ENCODE measurements around the gene AUTS2. TPM values are rescaled to one million over a fixed set of nuclear protein-coding genes. Genes with fewer than 3 reads are reported as not detected.

Gene AUTS2
- 3.0 and 4.6 TPM in 2 replicates for total RNA-seq (2014; rRNA removed)
- 5.1 TPM for polyA plus RNA-seq (2012)

- DNase-seq (ENCODE audit: low read depth), result peak; percentile 43
Measured at GRCh38 chr7:69598081-69598486, at the start of gene AUTS2. AUTS2 (plus strand) TSS chr7:69598475; CDS start chr7:69599654, 1,179 bp downstream.

GRCh38 chr7:69550991-69551390, 47.3 kb upstream of the AUTS2 start:
- no peak for DNase-seq (ENCODE audit: low read depth)

GRCh38 chr7:69553190-69553589, 45.1 kb upstream of the AUTS2 start:
- no peak for DNase-seq (ENCODE audit: low read depth)

GRCh38 chr7:69561266-69561960, 36.9 kb upstream of the AUTS2 start:
- DNase-seq (ENCODE audit: low read depth), result no peak

GRCh38 chr7:69564454-69565417, 33.5 kb upstream of the AUTS2 start:
- no peak for DNase-seq (ENCODE audit: low read depth)

GRCh38 chr7:69567800-69568199, 30.5 kb upstream of the AUTS2 start:
- DNase-seq (ENCODE audit: low read depth), result no peak

- DNase-seq (ENCODE audit: low read depth), result no peak
Measured at GRCh38 chr7:69568266-69568665, 30.0 kb upstream of the AUTS2 start.

- no peak for DNase-seq (ENCODE audit: low read depth)
Measured at GRCh38 chr7:69575651-69576050, 22.6 kb upstream of the AUTS2 start.

- no peak for DNase-seq (ENCODE audit: low read depth)
Measured at GRCh38 chr7:69577221-69577620, 21.1 kb upstream of the AUTS2 start.

- DNase-seq (ENCODE audit: low read depth), result no peak
Measured at GRCh38 chr7:69585169-69585568, 13.1 kb upstream of the AUTS2 start.

GRCh38 chr7:69586321-69586720, 12.0 kb upstream of the AUTS2 start:
- no peak for DNase-seq (ENCODE audit: low read depth)

- no peak for DNase-seq (ENCODE audit: low read depth)
Measured at GRCh38 chr7:69588773-69589172, 9.5 kb upstream of the AUTS2 start.

GRCh38 chr7:69591805-69592204, 6.5 kb upstream of the AUTS2 start:
- no peak for DNase-seq (ENCODE audit: low read depth)

- no peak for DNase-seq (ENCODE audit: low read depth)
Measured at GRCh38 chr7:69593511-69593910, 4.8 kb upstream of the AUTS2 start.

GRCh38 chr7:69595415-69595814, 2.9 kb upstream of the AUTS2 start:
- DNase-seq (ENCODE audit: low read depth), result no peak

- DNase-seq (ENCODE audit: low read depth), result no peak
Measured at GRCh38 chr7:69596056-69596455, 2.2 kb upstream of the AUTS2 start.

GRCh38 chr7:69596723-69597277, 1.5 kb upstream of the AUTS2 start:
- no peak for DNase-seq (ENCODE audit: low read depth)

- DNase-seq (ENCODE audit: low read depth), result no peak
Measured at GRCh38 chr7:69597278-69598076, 798 bp upstream of the AUTS2 start.

- DNase-seq (ENCODE audit: low read depth), result no peak
Measured at GRCh38 chr7:69598487-69599285, 411 bp downstream of the AUTS2 start.

- no peak for DNase-seq (ENCODE audit: low read depth)
Measured at GRCh38 chr7:69599286-69599954, 1.1 kb downstream of the AUTS2 start.

All from LHCN-M2 (cell line).